Measurements from ENCODE around the gene CACNG6. TPM values are rescaled to one million over a fixed set of nuclear protein-coding genes. Genes with fewer than 3 reads are reported as not detected.

CACNG6 gene
- total RNA-seq, 6 experiments from 2014 or later = not detected

DNA sequence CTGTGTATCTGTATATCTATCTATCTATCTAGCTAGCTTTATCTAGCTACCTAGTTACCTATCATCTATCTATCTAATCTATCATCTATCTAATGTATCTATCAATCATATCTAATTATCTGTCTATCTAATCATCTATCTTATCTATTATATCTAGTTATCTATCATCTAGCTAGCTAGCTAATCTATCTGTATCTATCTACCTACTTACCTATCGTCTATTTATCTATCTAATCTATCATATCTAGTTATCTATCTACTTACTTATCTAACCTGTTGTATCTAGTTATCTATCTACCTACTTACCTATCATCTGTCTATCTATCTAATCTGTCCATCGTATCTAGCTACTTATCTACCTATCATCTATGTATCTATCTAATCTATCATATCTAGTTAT lies 54.3 kb downstream of the CACNG6 start:
- no peaks in the 10 kb centered on the region for H3K9me3 ChIP-seq
- H3K27ac ChIP-seq = no peak overlapping the region
- TF ChIP-seq POLR2A (IDR thresholded peaks at IDR 0.05) = no peak
- TF ChIP-seq, protein P1, sequence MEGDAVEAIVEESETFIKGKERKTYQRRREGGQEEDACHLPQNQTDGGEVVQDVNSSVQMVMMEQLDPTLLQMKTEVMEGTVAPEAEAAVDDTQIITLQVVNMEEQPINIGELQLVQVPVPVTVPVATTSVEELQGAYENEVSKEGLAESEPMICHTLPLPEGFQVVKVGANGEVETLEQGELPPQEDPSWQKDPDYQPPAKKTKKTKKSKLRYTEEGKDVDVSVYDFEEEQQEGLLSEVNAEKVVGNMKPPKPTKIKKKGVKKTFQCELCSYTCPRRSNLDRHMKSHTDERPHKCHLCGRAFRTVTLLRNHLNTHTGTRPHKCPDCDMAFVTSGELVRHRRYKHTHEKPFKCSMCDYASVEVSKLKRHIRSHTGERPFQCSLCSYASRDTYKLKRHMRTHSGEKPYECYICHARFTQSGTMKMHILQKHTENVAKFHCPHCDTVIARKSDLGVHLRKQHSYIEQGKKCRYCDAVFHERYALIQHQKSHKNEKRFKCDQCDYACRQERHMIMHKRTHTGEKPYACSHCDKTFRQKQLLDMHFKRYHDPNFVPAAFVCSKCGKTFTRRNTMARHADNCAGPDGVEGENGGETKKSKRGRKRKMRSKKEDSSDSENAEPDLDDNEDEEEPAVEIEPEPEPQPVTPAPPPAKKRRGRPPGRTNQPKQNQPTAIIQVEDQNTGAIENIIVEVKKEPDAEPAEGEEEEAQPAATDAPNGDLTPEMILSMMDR (IDR thresholded peaks at IDR 0.05) = no peak
- H3K4me1 ChIP-seq = no peaks in the 10 kb centered on the region
- no peak overlapping the region for H3K4me3 ChIP-seq
- intact Hi-C loops (cut with DNase I) = no loop called here
- DNase-seq (no peak), ATAC-seq (no peak)
- 55% methylated on average over 2 of the region's 2 CpGs for WGBS (ENCODE audit: insufficient coverage, low coverage, low lambda C conversion rate, missing lambda C conversion rate)
- H3K36me3 ChIP-seq = no peaks in the 10 kb centered on the region
- H3K27me3 ChIP-seq = no peaks in the 10 kb centered on the region

DNA sequence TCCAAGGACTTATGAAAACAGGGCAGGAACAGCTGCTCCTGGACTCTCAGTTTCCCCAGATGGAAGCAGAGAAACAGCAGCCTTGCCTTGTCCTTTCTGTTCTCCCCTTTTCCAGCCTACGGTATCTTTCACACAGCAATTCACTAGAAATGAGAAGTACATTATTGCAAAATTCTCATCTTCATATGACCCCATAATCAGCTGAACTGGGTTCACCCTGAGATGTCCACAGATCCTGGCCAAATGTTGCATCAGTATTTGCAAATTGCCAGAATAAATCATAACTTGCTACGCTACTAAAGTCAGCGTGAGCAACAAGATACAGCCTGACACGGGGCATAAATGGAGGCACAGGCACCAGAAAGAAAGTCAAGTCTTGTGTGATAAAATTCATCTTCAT lies 56.2 kb downstream of the CACNG6 start:
- TF ChIP-seq POLR2A (IDR thresholded peaks at IDR 0.05) = no peak
- TF ChIP-seq, protein P1 (IDR thresholded peaks at IDR 0.05) = no peak
- Histone ChIP-seq H3K4me3 (no peak overlapping the region), H3K4me1 (no peaks in the 10 kb centered on the region), H3K27me3 (no peaks in the 10 kb centered on the region), H3K9me3 (no peaks in the 10 kb centered on the region), H3K36me3 (no peaks in the 10 kb centered on the region), H3K27ac (no peak overlapping the region)
- intact Hi-C loops (cut with DNase I) = no loop called here
- peak in 2 of 4 donors; percentile 42 for ATAC-seq
- no peak for DNase-seq
- 49% methylated on average over 4 of the region's 4 CpGs for WGBS (ENCODE audit: insufficient coverage, low coverage, low lambda C conversion rate, missing lambda C conversion rate)

MicroRNAs encoded within 50 kb of the gene (microRNA counts, 767-probe panel; counts per million panel counts)
- 237 counts per million for microRNA hsa-miR-935

Small RNA genes lying within 50 kb of the gene (small RNA-seq; reads per million reads assigned to genes)
- 0 reads per million in 2 experiments for gene AC012314.20

Other genes with a start within 250 kb of the CACNG6 start
- under 1 TPM; 0.20 to 0.56 (median 0.34) TPM for gene NLRP12, start 167.3 kb upstream of the CACNG6 start, total RNA-seq
- 10 to 100 TPM; 15.4 to 38.3 (median 20.9) TPM for gene MYADM, start 123.8 kb upstream of the CACNG6 start, total RNA-seq
- not detected for gene PRKCG, start 109.4 kb upstream of the CACNG6 start, total RNA-seq
- not detected for gene CACNG7, start 82.4 kb upstream of the CACNG6 start, total RNA-seq
- under 1 TPM in 1 of 6 experiments, not detected in 5; 0.02 TPM for gene CACNG8, start 28.7 kb upstream of the CACNG6 start, total RNA-seq
- gene VSTM1, start 72.3 kb downstream of the CACNG6 start, total RNA-seq = under 1 TPM in 1 of 6 experiments, not detected in 5; 0.37 TPM
- gene TARM1, start 89.7 kb downstream of the CACNG6 start, total RNA-seq = not detected
- 1 to 10 TPM in 3 of 6 experiments, under 1 TPM in 3; 0.53 to 2.6 (median 1.0) TPM for gene OSCAR, start 109.2 kb downstream of the CACNG6 start, total RNA-seq
- 10 to 100 TPM; 29.2 to 77.3 (median 70.1) TPM for gene NDUFA3, start 111.2 kb downstream of the CACNG6 start, total RNA-seq
- 1 to 10 TPM; 3.5 to 8.2 (median 5.7) TPM for gene TFPT, start 124.0 kb downstream of the CACNG6 start, total RNA-seq
- gene PRPF31, start 124.1 kb downstream of the CACNG6 start, total RNA-seq = 10 to 100 TPM; 22.1 to 34.9 (median 27.9) TPM
- 10 to 100 TPM in 5 of 6 experiments, 1 to 10 TPM in 1; 7.1 to 21.6 (median 15.5) TPM for gene CNOT3, start 146.1 kb downstream of the CACNG6 start, total RNA-seq
- 1 to 10 TPM; 1.2 to 3.5 (median 3.2) TPM for gene LENG1, start 168.1 kb downstream of the CACNG6 start, total RNA-seq
- 1 to 10 TPM in 3 of 6 experiments, under 1 TPM in 3; 0.18 to 2.4 (median 1.1) TPM for gene TMC4, start 181.5 kb downstream of the CACNG6 start, total RNA-seq
- 10 to 100 TPM; 26.6 to 57.7 (median 32.9) TPM for gene MBOAT7, start 197.9 kb downstream of the CACNG6 start, total RNA-seq
- gene TSEN34, start 199.7 kb downstream of the CACNG6 start, total RNA-seq = 10 to 100 TPM; 11.8 to 31.9 (median 17.9) TPM
- 100 to 1,000 TPM; 399 to 706 (median 486) TPM for gene RPS9, start 209.2 kb downstream of the CACNG6 start, total RNA-seq
- 1 to 10 TPM; 1.3 to 8.7 (median 6.2) TPM for gene LILRB3, start 231.4 kb downstream of the CACNG6 start, total RNA-seq